ENCODE data around the gene MICAL1.

Gene MICAL1

DNA sequence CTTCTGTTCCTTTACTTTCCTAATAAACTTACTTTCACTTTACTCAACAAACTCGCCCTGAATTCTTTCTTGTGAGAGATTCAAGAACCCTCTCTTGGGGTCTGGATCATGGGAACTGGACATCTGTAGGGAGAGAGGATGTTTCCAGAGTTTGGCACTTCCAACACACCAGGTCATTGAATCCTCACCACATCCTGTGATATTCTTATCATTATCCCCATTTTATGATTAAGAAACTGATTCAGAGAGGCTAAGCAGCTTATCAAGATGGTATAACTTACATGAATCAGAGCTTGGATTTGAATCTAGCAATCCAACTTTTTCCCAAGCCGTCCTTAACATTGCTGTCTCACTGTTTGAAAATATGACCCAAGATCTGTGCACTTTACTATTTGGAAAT is 30.6 kb downstream of the MICAL1 start:
- H3K27me3 ChIP-seq (ENCODE audit: insufficient read depth, poor library complexity, severe bottlenecking) = no peaks in the 10 kb centered on the region
- H3K36me3 ChIP-seq (ENCODE audit: low read depth) = no peaks in the 10 kb centered on the region
- H3K4me3 ChIP-seq (ENCODE audit: severe bottlenecking) = no peak overlapping the region
- no peak for ATAC-seq (ENCODE audit: low read depth)
- TF ChIP-seq, protein P1, sequence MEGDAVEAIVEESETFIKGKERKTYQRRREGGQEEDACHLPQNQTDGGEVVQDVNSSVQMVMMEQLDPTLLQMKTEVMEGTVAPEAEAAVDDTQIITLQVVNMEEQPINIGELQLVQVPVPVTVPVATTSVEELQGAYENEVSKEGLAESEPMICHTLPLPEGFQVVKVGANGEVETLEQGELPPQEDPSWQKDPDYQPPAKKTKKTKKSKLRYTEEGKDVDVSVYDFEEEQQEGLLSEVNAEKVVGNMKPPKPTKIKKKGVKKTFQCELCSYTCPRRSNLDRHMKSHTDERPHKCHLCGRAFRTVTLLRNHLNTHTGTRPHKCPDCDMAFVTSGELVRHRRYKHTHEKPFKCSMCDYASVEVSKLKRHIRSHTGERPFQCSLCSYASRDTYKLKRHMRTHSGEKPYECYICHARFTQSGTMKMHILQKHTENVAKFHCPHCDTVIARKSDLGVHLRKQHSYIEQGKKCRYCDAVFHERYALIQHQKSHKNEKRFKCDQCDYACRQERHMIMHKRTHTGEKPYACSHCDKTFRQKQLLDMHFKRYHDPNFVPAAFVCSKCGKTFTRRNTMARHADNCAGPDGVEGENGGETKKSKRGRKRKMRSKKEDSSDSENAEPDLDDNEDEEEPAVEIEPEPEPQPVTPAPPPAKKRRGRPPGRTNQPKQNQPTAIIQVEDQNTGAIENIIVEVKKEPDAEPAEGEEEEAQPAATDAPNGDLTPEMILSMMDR (IDR thresholded peaks at IDR 0.05; ENCODE audit: poor library complexity, severe bottlenecking) = no peak
- DNase-seq (ENCODE audit: low spot score) = no peak
- no peaks in the 10 kb centered on the region for H3K4me1 ChIP-seq (ENCODE audit: insufficient read depth, poor library complexity, severe bottlenecking)
- no peaks in the 10 kb centered on the region for H3K9me3 ChIP-seq (ENCODE audit: severe bottlenecking)
- no peak overlapping the region for H3K27ac ChIP-seq (ENCODE audit: poor library complexity, severe bottlenecking)

DNA sequence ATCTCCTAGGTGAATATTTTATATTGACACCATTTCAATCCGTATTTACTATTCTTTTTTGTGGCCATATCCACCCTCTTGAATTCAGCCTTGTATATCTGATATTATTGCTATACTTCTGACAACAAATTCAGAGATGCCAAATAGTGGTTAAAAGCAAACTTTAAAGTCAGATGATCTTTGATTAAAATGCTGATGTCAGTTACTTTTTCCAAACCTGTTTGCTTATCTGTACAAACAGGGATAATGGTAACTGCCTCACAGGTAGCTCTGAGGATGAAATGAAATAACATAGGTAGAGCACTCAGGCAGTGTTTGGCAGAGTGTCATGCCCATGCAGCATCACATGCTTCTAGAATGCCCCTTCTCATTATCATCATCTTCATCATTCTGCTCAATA is 34.4 kb downstream of the MICAL1 start:
- no peaks in the 10 kb centered on the region for H3K36me3 ChIP-seq (ENCODE audit: low read depth)
- H3K27me3 ChIP-seq (ENCODE audit: insufficient read depth, poor library complexity, severe bottlenecking) = no peaks in the 10 kb centered on the region
- no peak overlapping the region for H3K4me3 ChIP-seq (ENCODE audit: severe bottlenecking)
- no peaks in the 10 kb centered on the region for H3K4me1 ChIP-seq (ENCODE audit: insufficient read depth, poor library complexity, severe bottlenecking)
- TF ChIP-seq, protein P1 (IDR thresholded peaks at IDR 0.05; ENCODE audit: poor library complexity, severe bottlenecking) = no peak
- DNase-seq (ENCODE audit: low spot score) (no peak), ATAC-seq (ENCODE audit: low read depth) (no peak)
- no peaks in the 10 kb centered on the region for H3K9me3 ChIP-seq (ENCODE audit: severe bottlenecking)
- H3K27ac ChIP-seq (ENCODE audit: poor library complexity, severe bottlenecking) = no peak overlapping the region

DNA sequence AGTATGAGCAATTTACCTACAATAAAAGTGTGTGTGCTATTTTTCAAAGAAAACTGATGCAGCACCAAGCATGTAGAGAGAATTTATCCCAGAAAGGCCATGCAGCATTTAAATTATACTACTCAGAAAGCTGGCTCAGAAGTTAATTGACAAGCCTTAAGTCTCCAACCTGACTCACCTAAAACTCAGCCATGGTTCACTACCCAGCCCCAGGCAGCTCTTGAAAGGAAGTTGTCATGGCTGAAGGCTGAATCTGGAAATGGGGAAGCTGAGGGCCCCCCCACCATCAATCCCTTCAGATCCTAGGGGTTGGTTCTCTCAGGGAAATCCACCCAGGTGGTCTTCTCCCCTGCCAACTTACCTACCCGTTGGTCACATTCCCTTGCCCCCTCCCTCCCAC is 34.8 kb downstream of the MICAL1 start:
- Histone ChIP-seq H3K9me3 (ENCODE audit: severe bottlenecking) (no peaks in the 10 kb centered on the region), H3K27ac (ENCODE audit: poor library complexity, severe bottlenecking) (no peak overlapping the region), H3K4me1 (ENCODE audit: insufficient read depth, poor library complexity, severe bottlenecking) (no peaks in the 10 kb centered on the region), H3K36me3 (ENCODE audit: low read depth) (no peaks in the 10 kb centered on the region), H3K27me3 (ENCODE audit: insufficient read depth, poor library complexity, severe bottlenecking) (no peaks in the 10 kb centered on the region), H3K4me3 (ENCODE audit: severe bottlenecking) (no peak overlapping the region)
- TF ChIP-seq, protein P1 (IDR thresholded peaks at IDR 0.05; ENCODE audit: poor library complexity, severe bottlenecking) = no peak
- DNase-seq (ENCODE audit: low spot score) (no peak), ATAC-seq (ENCODE audit: low read depth) (peak; percentile 66; the same call in 2 of the 3 replicates)

DNA sequence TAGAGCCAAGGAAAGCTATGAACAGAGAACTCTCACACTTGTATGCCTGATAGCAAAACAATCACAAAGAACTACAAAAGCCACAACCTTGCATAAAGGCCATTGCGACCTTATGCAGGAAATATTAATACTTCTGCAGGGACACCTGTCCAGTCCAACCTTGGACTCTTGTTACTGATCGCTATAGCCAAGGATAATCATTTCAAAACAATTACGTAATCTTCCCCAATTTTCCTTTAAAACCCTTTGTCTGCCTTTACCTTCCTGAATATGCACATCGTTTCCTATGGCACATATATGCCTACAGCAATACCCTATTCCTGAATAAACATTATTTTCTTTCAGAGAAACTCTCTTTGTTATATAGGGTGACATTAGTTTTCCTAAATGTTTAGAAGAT is 37.9 kb downstream of the MICAL1 start:
- Histone ChIP-seq H3K36me3 (ENCODE audit: low read depth) (no peaks in the 10 kb centered on the region), H3K4me1 (ENCODE audit: insufficient read depth, poor library complexity, severe bottlenecking) (no peaks in the 10 kb centered on the region), H3K4me3 (ENCODE audit: severe bottlenecking) (no peak overlapping the region), H3K27ac (ENCODE audit: poor library complexity, severe bottlenecking) (no peak overlapping the region), H3K9me3 (ENCODE audit: severe bottlenecking) (no peaks in the 10 kb centered on the region), H3K27me3 (ENCODE audit: insufficient read depth, poor library complexity, severe bottlenecking) (no peaks in the 10 kb centered on the region)
- TF ChIP-seq, protein P1 (IDR thresholded peaks at IDR 0.05; ENCODE audit: poor library complexity, severe bottlenecking) = no peak
- DNase-seq (ENCODE audit: low spot score) (no peak), ATAC-seq (ENCODE audit: low read depth) (no peak)

DNA sequence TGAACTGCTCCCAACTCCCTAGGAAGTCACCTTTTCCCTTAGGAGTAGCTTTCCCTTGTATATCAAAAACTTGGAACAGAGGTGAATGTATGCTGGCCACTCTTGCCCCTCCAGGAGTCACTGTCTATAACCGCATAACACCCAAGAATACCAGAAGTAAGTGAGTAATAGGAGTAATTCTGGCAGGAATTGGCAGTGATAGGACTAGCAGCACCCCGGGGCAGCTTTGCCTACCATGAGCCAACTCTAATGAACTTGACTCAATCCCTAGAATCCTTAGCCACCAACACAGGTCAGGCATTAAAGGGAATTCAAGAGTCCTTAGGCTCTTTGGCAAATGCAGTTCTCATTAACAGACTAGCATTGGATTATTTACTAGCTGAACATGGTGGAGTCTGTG is 44.5 kb downstream of the MICAL1 start:
- 0 out of 3 replicates have a peak, but pooled peaks have one; percentile 19 for ATAC-seq (ENCODE audit: low read depth)

More for the DNA sequence above, 44.5 kb downstream of the MICAL1 start:
- no peak overlapping the region for H3K27ac ChIP-seq (ENCODE audit: poor library complexity, severe bottlenecking)
- H3K4me3 ChIP-seq (ENCODE audit: severe bottlenecking) = no peak overlapping the region
- no peaks in the 10 kb centered on the region for H3K9me3 ChIP-seq (ENCODE audit: severe bottlenecking)
- H3K27me3 ChIP-seq (ENCODE audit: insufficient read depth, poor library complexity, severe bottlenecking) = no peaks in the 10 kb centered on the region
- no peak for DNase-seq (ENCODE audit: low spot score)
- no peaks in the 10 kb centered on the region for H3K4me1 ChIP-seq (ENCODE audit: insufficient read depth, poor library complexity, severe bottlenecking)
- TF ChIP-seq, protein P1 (IDR thresholded peaks at IDR 0.05; ENCODE audit: poor library complexity, severe bottlenecking) = no peak
- H3K36me3 ChIP-seq (ENCODE audit: low read depth) = no peaks in the 10 kb centered on the region
